Measurements from ENCODE around the gene HACD1.

The HACD1 gene

GRCh38 chr10:17580885-17581284, 36.3 kb downstream of the HACD1 start:
- no peak for DNase-seq (ENCODE audit: low spot score)

GRCh38 chr10:17578603-17579002, 38.6 kb downstream of the HACD1 start:
- DNase-seq (ENCODE audit: low spot score), result no peak

- no peak for DNase-seq (ENCODE audit: low spot score)
Observed at GRCh38 chr10:17576768-17577167, 40.4 kb downstream of the HACD1 start.

GRCh38 chr10:17564911-17565310, 52.3 kb downstream of the HACD1 start:
- DNase-seq (ENCODE audit: low spot score), result no peak

- DNase-seq (ENCODE audit: low spot score), result no peak
Observed at GRCh38 chr10:17563452-17563851, 53.7 kb downstream of the HACD1 start.

GRCh38 chr10:17562614-17563013, 54.6 kb downstream of the HACD1 start:
- no peak for DNase-seq (ENCODE audit: low spot score)

- no peak for DNase-seq (ENCODE audit: low spot score)
Observed at GRCh38 chr10:17561111-17561510, 56.1 kb downstream of the HACD1 start.

GRCh38 chr10:17557459-17557858, 59.7 kb downstream of the HACD1 start:
- DNase-seq (ENCODE audit: low spot score), result no peak

- no peak for DNase-seq (ENCODE audit: low spot score)
Observed at GRCh38 chr10:17548770-17549169, 68.4 kb downstream of the HACD1 start.

- no peak for DNase-seq (ENCODE audit: low spot score)
Observed at GRCh38 chr10:17548162-17548561, 69.0 kb downstream of the HACD1 start.

GRCh38 chr10:17547060-17547459, 70.1 kb downstream of the HACD1 start:
- peak; percentile 54 for DNase-seq (ENCODE audit: low spot score)

GRCh38 chr10:17544465-17544864, 72.7 kb downstream of the HACD1 start:
- DNase-seq (ENCODE audit: low spot score), result no peak

Data from AG20443 (cell line).